GM19397 (cell line): ENCODE results near the gene GFPT2.

Source experiments
- ATAC-seq: cut with Tn5 transposase; IDR thresholded peaks from one replicate; pipeline ENCODE4 v1.9.1; 2021; ENCODE audit warnings: mild to moderate bottlenecking, moderate library complexity; ENCODE audit not compliant: unreplicated experiment

Gene GFPT2

DNA sequence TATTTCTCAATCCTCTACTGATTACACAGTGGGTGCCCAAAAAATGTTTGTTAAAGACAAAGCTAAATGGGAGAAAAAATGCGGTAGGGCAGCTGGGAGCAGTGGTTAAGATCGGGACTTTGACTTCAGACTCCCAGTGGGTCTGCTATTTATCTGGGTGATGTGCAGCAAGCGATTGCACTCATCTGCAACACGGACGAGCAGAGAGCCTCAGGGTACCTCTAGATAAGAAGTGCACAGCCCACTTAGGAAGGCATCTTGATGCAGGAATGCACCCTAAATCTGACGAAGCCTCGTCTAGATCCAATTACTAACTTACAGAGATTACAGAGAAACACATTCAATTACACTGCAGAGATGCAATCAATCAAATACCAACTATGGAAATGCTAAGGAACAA is 65.3 kb downstream of the GFPT2 start:
- ATAC-seq, result no peak

DNA sequence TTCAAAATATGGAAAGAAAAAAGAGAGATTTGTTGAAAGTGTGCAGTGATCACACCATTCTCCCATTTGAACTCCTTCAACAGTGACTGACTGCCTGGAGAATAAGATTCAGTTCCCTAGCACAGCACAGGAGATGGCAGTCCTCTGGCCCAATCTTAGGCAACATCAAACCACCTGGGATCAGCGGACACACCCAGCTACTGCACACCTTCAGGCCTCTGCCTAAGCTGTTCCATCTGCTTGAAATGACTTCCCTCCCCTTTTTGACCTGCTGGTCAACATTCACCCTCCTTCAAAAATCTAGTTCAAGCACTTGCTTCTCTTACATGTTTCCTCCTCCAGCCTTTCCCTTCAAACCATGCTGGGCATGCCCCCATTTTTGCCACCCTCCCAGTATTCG is 65.7 kb downstream of the GFPT2 start:
- no peak for ATAC-seq

DNA sequence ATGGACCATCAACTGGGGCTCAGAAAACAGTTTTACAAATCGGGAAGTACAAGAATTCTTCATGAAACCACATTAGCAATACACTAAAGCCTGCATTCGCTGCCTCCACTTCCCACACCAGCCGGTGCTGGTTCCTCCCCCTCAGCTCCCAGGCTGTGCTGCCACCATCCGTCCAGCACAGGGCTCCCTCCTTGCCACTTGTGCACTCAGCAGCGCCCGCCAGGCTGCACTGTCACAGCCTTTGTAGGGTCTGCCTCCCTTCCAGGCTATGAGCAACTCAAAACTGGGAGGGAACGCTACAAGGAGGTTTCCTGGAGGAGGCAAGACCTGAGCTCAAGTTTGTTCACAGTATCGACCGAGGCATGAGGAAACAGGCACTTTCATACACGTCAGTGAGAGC is 69.0 kb downstream of the GFPT2 start:
- no peak for ATAC-seq

DNA sequence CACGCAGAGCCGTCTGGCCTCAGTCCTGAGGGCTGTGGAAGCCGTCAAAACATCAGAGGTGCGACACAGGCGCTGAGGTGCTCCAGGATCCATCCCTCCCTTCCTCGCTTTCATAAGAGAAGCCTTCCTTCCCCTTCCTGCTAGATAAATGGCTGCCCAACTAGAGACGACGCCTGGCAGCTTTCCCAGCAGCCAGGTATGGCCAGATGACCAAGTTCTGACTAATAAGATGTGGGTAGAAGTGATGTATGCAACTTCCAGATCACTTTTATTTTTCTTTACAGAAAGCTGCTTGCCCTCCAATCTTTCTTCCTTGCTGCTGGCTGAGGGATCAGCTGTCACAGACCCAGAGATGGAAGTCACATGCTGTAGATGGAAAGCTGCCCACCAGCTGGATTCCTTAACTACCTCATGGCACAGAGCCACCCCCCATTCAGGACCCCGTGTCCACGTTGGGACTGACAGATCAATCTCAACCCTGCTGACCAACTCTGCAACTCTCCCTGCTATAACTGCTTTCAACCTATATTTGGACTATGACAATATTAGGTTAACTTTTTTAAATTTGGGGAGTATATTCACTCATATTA is 70.0 kb downstream of the GFPT2 start:
- ATAC-seq, result no peak

DNA sequence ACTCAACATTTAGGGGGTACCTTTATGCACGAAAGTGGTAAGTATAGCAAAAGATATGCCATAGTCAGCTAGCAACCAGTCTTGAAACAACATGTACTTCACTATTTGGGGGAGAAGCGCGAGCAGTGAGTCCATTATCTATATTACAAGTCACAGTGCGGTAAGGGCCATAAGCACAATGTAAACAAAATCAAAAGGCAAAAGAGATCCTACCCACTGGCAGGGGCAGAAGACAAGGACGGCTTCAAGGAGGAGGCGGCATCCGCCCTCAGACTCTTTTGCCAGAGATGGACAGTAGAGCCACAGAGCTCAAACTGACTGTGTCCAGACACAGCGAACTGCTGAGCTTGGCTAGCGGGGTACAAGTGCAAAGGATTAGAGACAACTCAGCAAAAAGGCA is 70.9 kb downstream of the GFPT2 start:
- ATAC-seq, result no peak

DNA sequence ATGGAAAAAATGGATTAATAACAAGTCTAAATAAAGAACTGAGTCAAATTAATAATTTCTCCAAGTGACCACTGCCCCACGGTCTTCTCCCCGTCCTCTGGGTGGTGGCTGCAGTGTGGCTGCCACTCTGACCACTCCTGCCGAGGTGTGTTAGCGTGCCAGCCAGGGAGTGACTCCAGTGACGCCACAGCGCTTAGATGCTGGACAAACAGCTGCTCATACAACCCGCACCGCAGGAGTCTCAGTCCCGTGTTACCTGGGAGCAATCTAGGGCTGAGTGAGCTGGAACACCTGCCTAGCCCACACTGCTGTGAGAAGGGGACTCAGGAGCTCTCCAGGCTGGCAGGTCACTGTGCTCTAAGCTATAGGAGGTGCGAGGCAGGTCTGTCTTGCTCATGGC is 71.4 kb downstream of the GFPT2 start:
- no peak for ATAC-seq

DNA sequence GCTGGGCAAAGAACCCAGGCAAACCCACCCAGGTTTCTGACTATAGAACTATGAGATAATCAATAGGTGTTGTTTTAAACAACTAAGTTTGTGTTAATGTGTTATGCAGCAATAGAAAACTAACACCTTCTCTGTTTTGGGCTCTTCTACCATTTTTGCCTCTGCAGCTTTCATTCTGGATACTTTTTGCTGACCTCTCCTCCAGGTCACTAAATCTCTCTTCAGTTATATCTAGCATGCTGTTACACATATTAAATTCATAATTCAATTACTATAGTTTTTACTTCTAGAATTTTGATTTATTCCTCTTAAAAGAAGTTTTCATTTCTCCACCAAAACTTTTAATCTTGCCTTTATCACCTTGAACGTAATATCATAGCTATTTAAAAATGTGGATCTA is 78.4 kb downstream of the GFPT2 start:
- no peak for ATAC-seq

DNA sequence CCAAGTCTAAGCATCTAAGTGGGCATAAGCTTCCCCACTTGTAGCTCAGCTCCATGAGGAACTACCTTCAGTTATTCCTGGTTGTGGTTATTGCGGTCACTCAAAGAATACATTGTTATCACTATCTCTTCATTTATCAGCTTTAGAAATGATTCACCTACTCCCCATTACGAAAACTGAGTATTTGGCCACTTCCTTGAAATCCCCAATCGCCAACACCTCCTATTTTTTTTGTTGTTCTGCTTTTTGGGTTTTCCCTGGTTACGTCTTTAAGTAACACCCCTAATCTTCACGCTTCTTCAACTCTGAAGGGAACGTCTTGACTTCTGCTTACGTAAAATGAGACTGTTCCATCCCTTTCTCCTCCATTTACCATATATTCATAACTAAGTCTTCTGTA is 81.9 kb downstream of the GFPT2 start:
- no peak for ATAC-seq

DNA sequence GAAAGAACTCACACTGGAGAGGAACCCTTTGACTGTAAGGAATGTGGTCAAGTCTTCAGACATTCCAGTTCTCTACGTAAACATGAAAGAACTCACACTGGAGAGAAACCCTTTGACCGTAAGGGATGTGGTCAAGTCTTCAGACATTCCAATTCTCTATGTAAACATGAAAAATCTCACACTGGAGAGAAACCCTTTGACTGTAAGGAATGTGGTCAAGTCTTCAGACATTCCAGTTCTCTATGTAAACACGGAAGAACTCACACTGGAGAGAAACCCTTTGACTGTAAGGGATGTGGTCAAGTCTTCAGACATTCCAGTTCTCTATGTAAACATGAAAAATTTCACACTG is 93.9 kb downstream of the GFPT2 start:
- no peak for ATAC-seq

DNA sequence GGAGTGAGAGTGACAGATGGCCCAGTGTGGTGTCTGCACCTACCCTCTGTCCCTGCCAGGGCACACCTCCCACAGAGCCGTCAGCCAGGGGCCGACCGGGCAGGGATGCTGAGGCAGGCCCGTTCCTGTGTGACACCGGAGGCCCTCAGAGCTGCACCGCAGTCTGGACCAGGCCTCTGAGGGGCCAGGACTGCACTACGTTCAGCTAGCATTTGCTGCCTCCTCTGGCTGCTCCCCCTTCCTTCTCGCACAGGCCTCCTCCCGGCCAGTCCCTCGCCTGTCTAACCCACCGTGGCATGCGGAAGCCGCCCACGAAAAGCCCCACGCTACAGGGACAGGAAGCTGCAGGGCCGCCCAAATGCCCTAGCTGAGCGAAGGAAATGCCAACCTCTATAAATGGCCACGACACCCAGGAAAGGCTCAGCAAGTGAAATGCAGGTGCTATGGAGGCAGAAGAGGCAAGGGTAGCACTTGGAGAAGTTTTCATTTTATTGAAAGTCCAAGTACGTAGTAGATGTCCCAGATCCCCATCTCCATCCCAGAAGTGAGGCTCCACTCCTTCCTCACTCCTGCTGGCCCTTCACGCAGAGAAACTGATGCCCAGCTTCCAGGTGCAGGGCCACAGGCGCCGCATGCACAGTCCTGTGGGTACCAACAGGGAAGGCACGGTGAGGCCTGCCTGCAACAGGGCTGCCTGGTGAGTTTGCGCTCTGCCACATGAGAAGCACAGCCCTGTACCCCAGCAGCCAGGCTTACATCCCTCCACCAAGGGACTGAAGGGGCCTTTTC is 99.9 kb downstream of the GFPT2 start:
- no peak for ATAC-seq

DNA sequence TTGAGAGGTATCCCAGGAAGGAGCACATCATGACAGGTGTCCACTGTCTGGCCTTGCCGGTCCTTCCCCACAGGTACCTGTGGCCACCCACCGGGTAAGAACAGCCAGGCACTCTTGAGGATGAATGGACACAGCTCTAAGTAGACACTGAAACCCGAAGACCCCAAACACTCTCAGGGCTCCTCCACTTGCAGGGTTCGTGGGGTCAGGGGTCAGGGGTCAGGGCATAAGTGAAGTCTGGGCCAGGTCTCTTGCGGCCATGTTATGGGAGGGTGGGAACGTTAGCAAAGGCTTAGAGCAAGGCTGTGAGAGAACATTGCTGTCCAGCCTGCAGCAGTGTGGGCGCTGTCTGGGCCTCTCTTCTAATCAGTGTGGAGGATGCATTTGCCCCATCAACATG is 101.2 kb downstream of the GFPT2 start:
- no peak for ATAC-seq

DNA sequence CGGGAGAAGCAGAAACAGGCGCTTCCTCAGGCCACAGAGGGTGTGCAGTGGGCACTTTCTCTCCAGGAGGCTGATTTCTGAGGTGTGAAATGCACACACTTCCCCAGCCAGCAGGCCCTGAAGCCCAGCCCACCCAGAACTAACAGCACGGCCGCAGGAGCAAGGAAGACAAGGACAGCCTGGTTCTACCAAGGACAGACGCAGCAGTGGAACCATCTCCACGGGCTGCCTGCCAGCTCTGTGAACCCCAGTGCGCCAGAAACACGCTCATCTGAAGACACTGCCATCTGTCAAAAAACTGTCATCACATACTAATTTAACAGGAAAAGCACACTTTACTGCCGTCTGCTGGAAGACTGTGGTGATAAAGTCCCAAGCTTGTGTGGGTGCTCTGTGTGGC is 102.0 kb downstream of the GFPT2 start:
- no peak for ATAC-seq
